HG03060 (cell line): Measurements from ENCODE around the gene BRSK2.

Source experiments
- ATAC-seq: cut with Tn5 transposase; IDR thresholded peaks from one replicate; pipeline ENCODE4 v1.9.1; 2021; ENCODE audit warnings: low read depth, moderate number of reproducible peaks; ENCODE audit not compliant: unreplicated experiment

BRSK2 gene

DNA sequence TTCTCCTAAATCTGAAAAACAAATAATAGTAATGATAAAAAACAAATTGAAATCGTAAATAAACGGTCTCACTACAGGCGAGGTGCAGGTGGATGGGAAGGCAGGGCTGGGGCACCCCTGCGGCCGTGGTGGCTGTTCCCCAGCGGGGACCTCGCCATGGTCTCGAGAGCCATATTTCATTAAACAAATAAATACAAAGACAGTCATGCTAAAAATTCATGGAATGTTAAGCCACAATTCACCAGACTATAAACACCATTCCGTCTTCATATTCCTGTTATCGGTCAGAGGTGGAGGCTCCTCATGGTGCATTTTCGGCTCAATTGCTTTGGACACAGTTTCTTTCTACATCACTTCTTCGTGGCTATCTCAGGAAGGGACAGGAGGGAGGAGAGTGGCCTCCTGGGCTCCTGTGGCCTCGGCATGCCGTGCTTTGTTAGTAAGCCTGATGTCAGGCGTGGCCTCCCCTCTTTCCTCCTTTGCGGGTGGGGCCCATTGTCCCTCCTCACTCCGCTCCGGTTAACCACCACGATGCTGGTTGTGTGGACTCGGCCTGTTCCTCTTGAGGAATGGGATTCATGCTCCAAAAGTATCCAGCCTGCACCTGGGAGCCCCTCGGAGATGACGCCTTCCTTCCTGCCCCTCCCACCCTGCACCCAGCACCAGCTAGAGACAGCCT, 16.1 kb upstream of the BRSK2 start:
- no peak for ATAC-seq

DNA sequence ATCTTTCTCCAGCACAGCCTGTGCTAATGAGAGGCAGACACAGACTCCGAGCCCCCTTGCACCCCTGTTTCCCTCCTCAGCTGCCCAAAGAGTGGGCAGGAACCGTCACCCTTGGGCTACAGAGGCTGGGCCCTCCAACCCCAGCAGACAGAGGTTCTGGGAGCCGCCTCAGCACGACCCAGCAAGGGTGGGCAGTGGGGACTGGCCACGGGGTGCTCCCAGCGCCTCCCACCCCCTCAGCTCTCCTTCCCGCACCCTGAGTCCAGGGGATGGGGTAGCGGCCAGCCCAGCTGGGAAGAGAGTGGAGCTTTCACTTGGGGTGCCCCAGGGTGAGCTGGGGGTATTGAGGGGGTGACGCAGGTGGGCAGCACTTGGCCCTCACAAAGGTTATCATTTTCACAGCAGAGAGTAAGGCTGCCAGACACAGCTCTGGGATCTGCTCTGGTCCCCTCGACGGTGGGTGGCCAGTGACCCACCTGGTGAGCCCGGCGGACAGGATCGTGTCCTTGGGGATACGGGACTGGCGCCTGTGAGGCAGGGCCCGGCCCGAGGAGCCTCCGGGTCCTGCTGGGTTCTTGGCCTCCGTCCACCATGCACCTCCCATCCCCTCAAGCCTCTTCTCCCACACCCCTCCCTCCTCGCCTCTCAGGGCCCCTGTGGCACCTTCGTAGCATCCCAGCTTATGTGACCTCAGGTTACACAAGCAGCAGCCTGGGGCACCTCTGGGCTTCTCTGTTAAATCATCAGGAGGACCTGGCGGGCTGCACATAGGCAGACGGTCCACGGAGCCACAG, 14.4 kb upstream of the BRSK2 start:
- no peak for ATAC-seq

DNA sequence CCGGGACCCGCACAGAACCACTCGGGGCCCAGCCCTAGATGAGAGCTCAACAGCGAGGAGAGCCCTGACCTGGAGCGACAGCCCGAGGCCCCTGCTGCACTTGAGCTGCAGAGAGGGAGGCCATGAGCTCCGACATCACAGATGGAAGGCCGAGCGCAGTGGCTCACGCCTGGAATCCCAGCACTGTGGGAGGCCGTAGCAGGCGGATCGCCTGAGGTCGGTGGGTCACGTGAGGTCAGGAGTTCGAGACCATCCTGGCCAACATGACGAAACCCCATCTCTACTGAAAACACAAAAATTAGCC, 13.8 kb upstream of the BRSK2 start:
- ATAC-seq = no peak

DNA sequence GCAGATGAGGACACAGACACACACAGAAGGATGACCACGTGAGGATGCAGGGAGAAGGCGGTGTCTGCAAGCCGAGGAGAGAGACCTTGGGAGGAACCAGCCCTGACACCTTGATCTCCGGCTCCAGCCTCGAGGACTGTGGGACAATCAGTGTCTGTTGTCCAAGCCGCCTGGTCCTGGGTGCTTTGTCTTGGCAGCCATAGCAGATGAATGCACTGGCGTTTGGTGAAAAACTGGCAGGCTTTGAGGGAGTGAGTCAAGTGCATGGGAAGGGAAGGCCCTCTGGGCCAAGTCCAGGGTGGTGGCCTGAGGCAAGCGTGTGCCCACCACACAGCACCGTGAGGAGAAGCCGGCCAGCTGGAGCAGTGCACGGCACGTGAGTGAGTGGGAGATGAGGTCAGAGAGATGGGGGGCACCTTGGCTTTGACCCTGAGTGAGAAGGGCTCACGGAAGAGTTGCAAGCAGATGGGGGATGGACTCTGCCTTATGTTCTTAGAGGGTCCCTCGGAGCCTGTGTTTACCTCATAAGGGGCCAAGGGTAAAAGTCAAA, 12.4 kb upstream of the BRSK2 start:
- ATAC-seq = no peak

DNA sequence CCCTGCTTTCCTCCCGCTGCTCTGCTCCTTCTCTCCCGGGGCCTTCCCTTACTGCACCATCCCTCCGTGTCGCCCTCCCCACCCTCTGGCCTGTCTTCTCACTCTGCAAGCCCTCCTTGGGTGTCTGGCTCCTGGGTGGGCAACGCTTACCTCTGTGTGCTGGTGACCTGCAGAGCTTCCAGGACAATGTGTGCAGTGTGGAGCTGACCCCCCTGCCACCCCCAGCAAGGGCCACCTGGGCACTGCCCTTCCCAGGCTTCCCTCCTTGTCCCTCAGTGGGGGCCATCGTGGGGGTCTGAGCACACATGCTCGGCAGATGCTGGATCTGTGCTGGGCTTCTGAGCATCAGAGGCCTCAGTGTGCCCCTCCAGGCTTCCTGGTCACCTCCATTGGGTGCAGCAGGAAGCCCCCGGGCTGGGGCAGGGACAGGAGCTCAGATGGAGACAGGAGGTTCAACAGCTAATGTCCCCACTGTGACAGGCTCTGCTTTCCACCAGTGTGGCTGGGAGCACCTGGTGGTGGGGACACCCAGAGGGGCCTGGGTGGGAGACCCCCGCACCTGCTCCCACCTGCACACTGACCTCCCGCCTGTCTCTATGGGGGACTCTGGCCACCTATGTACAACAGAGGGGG, 7.8 kb upstream of the BRSK2 start:
- no peak for ATAC-seq

DNA sequence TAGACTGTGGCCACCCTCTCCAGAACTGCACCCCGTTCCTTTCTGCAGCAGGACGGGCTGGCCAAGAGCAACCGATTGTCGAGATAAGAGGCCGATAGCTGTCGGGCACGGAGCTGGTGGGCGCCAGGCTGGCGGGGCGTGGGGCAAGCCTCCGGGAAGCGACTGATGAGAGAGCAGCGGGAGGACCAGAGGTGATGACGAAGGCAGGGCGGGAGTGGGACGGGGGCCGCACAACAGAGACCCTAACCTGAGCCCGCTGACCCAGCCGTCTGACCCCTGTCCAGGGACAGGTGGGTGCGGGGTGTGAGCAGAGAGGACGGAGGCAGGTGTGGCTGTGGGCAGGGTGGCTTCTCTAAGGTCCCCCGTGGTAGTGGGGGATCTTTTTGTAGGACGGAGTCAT, 7.3 kb upstream of the BRSK2 start:
- ATAC-seq = no peak

DNA sequence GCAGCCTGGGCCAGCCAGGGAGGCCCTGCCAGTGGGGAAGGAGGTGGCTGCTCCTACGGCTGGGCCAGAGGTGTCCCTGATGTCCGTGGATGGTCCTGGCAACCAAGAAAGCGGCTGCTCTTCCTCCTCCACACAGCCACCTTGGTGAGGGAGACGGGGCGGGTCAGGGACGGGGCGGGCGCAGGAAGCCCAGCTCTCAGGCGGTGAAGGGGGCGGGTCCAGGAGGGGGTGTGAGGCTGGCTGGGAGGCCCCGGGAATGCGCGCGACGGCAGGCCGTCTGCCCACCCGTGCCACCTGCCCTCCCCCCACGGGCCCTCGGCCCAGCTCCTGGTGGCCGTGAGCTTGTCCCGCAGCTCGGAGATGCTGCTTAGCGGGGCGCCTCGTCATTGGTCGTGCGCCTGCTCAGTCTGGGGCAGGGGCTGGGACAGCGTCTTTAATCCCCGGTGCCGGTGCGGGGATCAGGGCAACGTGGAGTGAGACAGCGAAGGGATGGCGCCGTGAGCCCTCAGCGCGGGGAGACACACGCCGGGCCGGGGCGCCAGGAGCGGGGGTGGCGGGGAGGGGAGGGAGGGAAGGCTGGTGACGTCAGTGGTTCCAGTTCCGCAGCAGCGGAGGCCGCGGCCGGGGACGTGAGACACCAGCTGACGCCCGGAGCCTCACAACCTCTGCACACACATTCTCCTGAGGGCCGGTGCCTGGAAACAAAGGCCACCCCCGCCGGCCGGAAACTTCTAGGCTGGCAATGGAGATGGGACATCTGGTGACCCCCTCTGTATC, 6.7 kb upstream of the BRSK2 start:
- no peak for ATAC-seq

DNA sequence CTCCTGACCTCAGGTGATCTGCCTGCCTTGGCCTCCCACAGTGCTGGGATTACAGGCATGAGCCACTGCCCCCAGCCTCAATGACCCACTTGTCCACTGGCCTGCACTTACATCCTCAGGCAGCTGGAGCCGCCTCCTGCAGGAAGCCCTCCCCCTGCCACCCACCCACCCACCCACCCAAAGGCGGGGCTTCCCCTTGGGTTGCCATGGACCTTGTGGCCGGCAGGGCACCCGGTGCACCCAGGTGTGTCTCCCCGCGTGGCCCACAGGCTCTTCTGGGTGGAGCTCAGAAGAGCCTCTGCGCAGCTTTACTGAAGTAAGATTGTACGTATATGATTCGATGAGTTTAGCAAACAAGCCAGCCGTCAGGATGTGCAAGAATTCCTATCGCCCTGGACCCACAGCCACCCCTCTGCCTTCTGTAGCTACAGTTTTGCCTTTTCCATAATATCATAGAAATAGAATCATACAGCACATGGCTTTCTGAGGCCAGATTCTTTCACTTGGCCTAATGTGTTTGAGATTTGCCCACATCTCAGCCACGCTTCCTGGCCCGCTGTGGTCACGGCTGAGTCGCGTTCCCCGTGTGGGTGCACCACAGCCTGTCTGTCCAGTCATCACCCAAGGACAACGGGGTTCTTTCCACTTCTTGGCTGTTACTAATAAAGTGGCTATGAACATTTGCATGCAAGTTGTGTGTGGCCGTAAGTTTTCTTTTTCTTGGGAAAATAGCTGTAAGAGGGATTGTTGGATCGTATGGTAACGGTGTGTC, 5.3 kb upstream of the BRSK2 start:
- ATAC-seq = no peak

DNA sequence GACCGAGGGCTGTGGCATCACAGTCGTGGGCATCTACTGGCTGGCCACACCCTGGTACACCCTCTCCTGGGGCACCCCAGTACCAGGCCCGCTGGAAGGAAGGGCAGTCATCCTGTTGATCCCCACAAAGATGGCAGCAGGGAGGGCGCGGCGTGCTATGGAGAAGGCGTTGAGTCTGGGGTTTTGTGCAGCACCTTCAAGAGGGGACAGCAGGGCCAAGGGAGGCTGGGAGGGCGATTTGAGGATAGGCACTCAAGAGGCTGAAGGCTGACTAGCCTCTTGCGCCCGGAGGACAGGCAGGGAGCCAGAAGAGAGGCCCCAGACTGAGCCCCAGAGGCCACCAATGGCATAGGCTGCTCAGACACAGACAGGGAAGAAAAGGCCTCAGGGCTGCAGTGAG, 2.2 kb upstream of the BRSK2 start:
- ATAC-seq = no peak

DNA sequence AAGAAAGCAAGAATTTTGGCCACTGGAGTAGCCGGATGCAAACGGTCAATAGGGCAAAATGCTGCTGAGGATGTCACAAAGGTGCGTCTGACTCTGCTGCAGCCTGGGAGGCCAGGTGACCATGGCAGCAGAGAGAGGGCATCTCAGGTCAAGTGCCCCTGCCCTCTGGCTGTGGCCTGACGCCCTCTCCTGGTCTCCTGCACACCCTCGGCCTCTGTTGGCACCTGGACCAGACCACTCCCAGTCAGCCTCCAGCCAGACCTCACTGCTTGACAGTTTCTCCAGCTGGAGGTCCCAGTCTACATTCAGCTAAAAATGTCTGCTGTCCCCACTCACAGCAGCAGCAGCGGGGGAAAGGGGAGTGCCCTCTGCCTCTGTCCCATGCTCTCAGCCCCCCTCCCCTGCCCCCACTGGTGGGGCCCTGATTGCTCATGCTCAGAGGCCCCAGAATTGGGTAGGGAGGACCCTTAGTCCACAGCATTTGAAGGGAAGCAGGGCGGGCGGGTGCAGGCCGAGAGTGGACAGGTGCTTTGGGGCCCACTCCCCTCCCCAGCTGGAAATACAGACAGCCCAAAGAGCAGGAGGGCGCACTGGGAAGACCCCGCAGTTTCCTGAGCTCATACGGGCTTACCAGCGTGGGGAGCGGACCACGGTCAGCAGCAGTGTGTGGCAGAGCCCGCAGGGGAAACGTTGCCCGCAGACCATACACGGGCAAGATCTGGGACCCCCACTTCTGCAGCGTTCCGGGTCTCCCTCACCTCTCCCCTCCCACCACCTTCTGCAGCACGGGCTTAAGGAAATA, 1.6 kb upstream of the BRSK2 start:
- no peak for ATAC-seq

DNA sequence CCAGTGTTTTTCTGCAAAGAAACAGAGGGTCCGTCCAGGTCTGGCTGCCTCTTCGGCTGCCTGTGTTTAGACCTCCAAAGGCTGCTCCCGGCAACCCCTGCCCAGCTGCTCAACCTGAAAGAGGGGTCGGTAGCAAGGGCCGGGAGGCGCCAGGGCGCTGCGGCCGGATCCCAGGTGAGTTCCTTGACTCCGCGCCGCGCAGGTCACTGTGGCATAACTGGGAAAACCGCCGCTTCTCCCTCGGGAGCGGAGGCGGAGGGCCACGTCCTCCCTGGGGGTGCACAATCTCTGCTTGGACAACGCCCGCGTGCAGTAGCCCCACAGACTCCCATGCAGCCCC, 1.0 kb upstream of the BRSK2 start:
- ATAC-seq = no peak

DNA sequence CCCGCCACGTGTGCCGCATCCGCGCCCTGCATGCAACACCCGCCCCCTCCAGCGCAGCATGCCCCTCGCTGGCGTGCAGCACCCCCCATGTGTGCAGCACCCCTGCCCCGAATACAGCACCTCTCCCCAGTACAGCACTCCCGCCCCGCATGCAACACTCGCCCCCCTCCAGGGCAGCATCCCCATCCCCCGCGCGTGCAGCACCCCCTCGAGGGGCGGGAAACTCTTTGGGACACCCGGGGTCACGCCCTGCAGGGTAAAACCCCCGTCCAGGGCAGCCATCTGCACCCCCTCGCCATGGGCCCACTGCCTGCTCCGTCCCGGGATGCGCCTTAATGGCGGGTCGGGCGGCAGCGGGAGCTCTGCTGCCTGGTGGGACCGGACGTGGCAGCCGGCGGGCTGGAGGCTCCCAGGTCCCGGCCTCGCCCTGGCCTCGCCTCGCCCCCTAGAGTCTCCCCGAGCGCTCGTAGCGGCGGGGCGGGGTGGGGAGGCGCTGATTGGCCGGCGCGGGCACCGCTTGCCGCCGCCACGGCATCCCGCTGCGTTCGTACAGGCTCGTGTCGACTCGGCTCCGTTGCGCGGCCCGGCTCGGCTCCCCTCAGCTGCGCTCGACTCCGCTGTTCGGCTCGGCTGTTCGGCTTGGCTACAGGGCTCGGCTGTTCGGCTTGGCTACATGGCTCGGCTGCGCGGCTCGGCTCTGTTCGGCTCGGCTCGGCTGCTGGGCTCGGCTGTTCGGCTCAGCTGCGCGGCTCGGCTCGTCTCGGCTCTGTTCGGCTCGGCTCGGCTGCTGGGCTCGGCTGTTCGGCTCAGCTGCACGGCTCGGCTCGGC, 417 bp upstream of the BRSK2 start:
- no peak for ATAC-seq

DNA sequence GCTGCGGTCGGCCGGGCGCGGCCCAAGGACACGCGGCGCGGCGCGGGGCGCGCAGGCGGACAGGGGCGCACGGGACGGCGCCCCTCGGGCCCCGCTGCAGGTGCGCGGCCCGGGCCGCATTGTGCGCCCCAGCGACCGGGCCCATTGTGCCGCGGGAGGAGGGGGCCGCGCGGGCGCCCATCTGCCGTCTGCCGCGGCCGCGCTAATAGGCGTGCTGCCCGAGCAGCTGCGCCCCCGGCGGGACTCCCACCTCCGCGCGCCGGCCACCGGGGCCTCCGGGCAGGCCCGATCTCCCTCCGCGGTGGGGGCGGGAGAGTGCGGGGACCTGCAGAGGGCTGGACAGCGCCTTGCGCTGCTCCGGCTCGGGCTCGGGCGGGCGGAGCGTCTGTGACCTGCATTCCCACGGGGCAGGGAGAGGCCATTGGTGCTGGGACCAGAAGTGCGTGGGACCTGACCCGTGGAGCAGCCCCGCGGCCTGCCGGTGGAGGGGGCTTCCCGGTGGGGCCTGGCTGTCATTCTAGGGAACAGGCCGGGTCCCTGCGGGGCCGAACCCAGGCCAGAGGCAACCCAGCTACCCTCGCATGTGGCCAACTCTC, 933 bp downstream of the BRSK2 start:
- ATAC-seq = no peak

DNA sequence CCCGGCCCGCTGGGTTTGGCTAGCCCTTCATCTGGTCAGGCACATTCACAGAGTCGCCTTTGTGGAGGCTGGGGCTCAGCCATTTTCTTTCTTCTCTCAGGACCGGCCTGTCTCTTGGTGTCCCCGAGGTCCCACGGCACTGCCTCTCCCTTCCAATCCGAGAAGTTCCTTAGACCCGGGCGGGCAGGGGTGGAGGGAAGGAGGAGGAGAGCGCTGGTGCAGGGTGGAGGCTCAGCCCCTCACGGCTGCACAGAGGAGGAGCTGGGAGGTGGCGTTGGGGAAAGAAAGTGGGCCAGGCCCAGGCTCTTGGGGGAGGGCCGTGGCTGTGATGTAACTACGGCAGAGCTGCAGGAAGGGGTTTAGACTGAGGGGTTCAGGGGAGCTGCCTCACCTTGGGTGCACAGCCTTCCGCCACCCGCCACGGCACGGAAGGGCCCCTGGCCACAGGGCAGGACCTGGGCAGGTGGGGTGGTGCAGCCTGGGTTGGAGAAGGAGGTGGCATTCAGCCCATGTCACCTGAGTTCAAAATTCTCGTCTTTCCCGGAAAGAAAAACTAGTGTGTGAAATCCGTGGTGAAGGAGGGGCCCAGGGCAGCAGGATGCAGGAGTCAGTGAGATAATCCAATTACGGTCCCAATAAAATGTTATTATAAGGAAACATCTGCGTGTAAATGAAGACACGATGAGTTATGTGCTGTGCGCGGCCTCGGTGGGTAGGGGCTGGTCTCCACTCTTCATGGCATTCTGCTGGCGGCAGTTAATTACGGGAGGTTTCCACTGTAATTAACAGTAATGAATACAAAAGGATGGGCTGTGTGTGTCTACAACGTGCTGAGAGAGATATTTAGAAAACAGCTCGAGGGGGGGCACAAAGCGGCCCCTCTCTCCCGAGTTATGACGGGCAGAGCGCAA, 1.7 kb downstream of the BRSK2 start:
- no peak for ATAC-seq

DNA sequence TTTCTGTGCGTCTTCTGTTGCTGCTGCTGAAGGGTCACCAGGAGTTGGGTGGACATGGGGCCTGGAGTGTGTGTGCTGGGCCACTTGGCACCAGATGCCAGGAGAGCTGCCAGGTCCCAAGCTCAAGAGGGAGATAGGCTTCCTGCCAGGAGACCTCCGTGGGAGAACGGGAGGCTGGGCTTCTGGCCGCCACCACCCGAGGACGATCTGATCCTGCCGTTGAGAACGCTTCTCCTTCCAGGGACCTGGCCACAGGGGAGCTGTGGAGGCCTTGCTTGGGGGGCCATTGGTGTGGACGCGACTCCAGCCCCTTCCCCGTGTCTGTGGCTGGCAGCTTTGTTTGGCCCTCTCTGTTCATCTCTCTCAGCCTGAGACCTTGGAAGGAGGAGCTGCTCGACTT, 2.4 kb downstream of the BRSK2 start:
- no peak for ATAC-seq

DNA sequence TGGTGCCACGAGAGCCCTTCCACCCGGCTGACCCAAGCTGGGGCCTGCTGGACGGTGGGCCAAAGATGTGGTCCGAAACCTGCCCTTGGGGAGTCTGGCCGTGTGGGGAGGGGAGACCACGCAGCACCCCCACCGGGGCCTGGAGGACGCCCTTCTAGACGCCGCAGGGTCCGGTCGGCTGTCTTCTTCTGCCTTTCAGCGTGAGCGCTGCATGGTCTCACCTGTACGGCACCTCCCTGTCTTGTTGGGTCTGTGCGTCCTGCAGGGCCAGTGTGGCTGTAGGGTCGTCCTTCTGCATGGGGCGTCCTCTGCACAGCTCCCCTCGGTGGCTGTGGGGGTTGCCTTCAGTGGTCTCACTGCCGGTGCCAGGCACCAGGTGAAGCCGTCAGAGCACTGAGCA, 2.8 kb downstream of the BRSK2 start:
- no peak for ATAC-seq

DNA sequence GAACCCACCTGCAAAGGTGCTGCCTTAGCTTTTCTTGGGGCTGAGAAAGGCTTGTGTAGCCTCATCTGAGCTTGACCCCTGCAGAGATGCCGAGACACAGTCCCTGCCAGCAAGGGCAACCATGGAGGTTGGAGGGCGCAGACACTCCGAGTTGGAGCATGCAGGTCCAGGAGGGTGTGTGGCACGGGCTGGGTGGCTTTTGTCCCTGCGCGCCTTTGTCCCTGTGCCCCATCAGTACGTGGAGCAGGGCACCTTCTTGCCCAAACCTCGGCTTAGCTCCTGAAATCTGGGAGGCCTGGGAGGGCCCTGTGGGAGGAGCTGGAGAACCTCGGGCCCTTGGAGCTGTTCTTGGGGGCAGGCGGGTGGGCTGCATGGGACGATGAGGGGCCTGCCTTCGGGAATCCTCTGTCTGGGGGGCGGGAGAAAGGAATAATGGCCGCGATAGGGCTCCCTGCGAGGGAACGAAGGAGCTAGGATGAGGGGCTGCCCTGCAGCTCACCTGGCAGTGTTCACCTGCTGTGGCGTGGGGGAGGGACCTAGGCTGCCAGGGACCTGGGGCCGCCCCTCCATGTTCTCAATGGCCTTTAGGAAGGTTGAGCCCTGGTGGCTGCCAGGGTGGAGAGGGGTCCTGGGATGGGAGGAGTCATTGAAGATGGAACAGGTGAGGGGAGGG, 3.4 kb downstream of the BRSK2 start:
- no peak for ATAC-seq
